Neural progenitor cell (in vitro differentiated cells): ENCODE data around the gene DLGAP5. TPM values are rescaled to one million over a fixed set of nuclear protein-coding genes. Genes with fewer than 3 reads are reported as not detected.

ENCODE experiments used
- DNase-seq: peaks from one replicate; pipeline ENCODE4 v3.0.0-alpha.2; 2016; ENCODE audit warnings: low spot score
- H2AFZ ChIP-seq: fragments of 200-600 bp; sonication (generic); replicated peaks from 2 replicates; pipeline ENCODE4 v1.6.1; 2016; ENCODE audit warnings: antibody characterized with exemption
- H3F3A ChIP-seq: fragments of 200-600 bp; sonication (generic); 2 replicates; pipeline ENCODE4 v1.6.1; 2016; ENCODE audit warnings: antibody characterized with exemption, low read depth
- H3K27ac ChIP-seq: fragments of 200-600 bp; sonication (generic); 2 replicates; pipeline ENCODE4 v1.5.1; 2016; ENCODE audit warnings: mild to moderate bottlenecking
- H3K27me3 ChIP-seq: fragments of 200-600 bp; sonication (generic); 2 replicates; pipeline ENCODE4 v1.6.1; 2016; ENCODE audit warnings: mild to moderate bottlenecking, moderate library complexity
- H3K36me3 ChIP-seq: fragments of 200-600 bp; sonication (generic); 2 replicates; pipeline ENCODE4 v1.5.1; 2016
- H3K4me1 ChIP-seq: fragments of 200-600 bp; sonication (generic); 2 replicates; pipeline ENCODE4 v1.6.1; 2016; ENCODE audit warnings: mixed run types
- H3K4me2 ChIP-seq: fragments of 200-600 bp; sonication (generic); 2 replicates; pipeline ENCODE4 v1.6.1; 2016
- H3K4me3 ChIP-seq: fragments of 200-600 bp; sonication (generic); 2 replicates; pipeline ENCODE4 v1.5.1; 2016
- H3K79me2 ChIP-seq: fragments of 200-600 bp; sonication (generic); 2 replicates; pipeline ENCODE4 v1.6.1; 2016; ENCODE audit warnings: low read depth
- H3K9ac ChIP-seq: fragments of 200-600 bp; sonication (generic); 2 replicates; pipeline ENCODE4 v1.6.1; 2016
- H3K9me3 ChIP-seq: fragments of 200-600 bp; sonication (generic); 2 replicates; pipeline ENCODE4 v1.5.1; 2016; ENCODE audit warnings: low read depth
- H4K20me1 ChIP-seq: fragments of 200-600 bp; sonication (generic); 2 replicates; pipeline ENCODE4 v1.6.1; 2016; ENCODE audit warnings: low read depth
- H3K27ac Mint-ChIP-seq: 3 replicates; pipeline ENCODE4 v1.8.0; 2021; ENCODE audit warnings: mixed read lengths
- H3K27me3 Mint-ChIP-seq: 2 replicates; pipeline ENCODE4 v1.8.0; 2022; ENCODE audit warnings: low read depth, mild to moderate bottlenecking, inconsistent platforms, moderate library complexity, mixed read lengths; ENCODE audit not compliant: insufficient read depth
- H3K36me3 Mint-ChIP-seq: 3 replicates; pipeline ENCODE4 v1.8.0; 2021; ENCODE audit warnings: mixed read lengths
- H3K4me1 Mint-ChIP-seq: 3 replicates; pipeline ENCODE4 v1.8.0; 2021; ENCODE audit warnings: mixed read lengths
- H3K4me3 Mint-ChIP-seq: 3 replicates; pipeline ENCODE4 v1.8.0; 2021; ENCODE audit warnings: mild to moderate bottlenecking, moderate library complexity, mixed read lengths
- H3K9me3 Mint-ChIP-seq: 3 replicates; pipeline ENCODE4 v1.8.0; 2020; ENCODE audit warnings: mixed read lengths
- CTCF ChIP-seq: fragments of 200-600 bp; sonication (generic); IDR thresholded peaks from 2 replicates; pipeline ENCODE4 v1.5.1; 2017; ENCODE audit warnings: antibody characterized with exemption, mild to moderate bottlenecking
- EZH2 ChIP-seq: fragments of 200-600 bp; sonication (generic); IDR thresholded peaks from 2 replicates; pipeline ENCODE4 v1.6.1; 2017; ENCODE audit warnings: antibody characterized with exemption, mild to moderate bottlenecking, moderate library complexity
- EZH2phosphoT487 ChIP-seq: fragments of 200-600 bp; sonication (generic); IDR thresholded peaks from 2 replicates; pipeline ENCODE4 v1.6.1; 2017; ENCODE audit warnings: antibody characterized with exemption
- total RNA-seq: library from RNA; depleted of rRNA; stranded (reverse); fragments of >200 nt; gene quantifications from 2 replicates; pipeline ENCODE4 v1.2.3, GENCODE V29; 2015; ENCODE audit warnings: low replicate concordance

Gene DLGAP5
- total RNA-seq, 1 donor from 2014 or later = 313 TPM

- Histone ChIP-seq H3K4me1 (no peaks in the 10 kb centered on the region), H4K20me1 (no peaks in the 10 kb centered on the region), H3K4me2 (no peak overlapping the region), H3K27me3 (no peaks in the 10 kb centered on the region), H3K9me3 (no peaks in the 10 kb centered on the region), H3K4me3 (no peak overlapping the region), H3K9ac (no peak overlapping the region), H3F3A (peaks cover 11% of the 10 kb centered on the region), H3K36me3 (peaks cover 43% of the 10 kb centered on the region), H3K27ac (no peak overlapping the region), H2AFZ (no peak overlapping the region), H3K79me2 (no peaks in the 10 kb centered on the region)
- Mint-ChIP-seq H3K4me3 (no peak overlapping the region), H3K4me1 (no peaks in the 10 kb centered on the region), H3K36me3 (peaks cover 34% of the 10 kb centered on the region), H3K27me3 (peaks cover 4% of the 10 kb centered on the region), H3K9me3 (no peaks in the 10 kb centered on the region), H3K27ac (no peak overlapping the region)
- no peak for TF ChIP-seq EZH2phosphoT487
- TF ChIP-seq EZH2 = no peak
- TF ChIP-seq CTCF = no peak
- no peak for DNase-seq
Measured at GRCh38 chr14:55170526-55170925, 20.9 kb downstream of the DLGAP5 start.

- Mint-ChIP-seq H3K27me3 (no peaks in the 10 kb centered on the region), H3K4me3 (no peak overlapping the region), H3K36me3 (peaks cover 38% of the 10 kb centered on the region), H3K4me1 (no peaks in the 10 kb centered on the region), H3K9me3 (no peaks in the 10 kb centered on the region), H3K27ac (no peak overlapping the region)
- Histone ChIP-seq H4K20me1 (no peaks in the 10 kb centered on the region), H3K4me3 (no peak overlapping the region), H3K9me3 (no peaks in the 10 kb centered on the region), H3K4me2 (no peak overlapping the region), H3K36me3 (peaks cover 59% of the 10 kb centered on the region), H3F3A (peaks cover 7% of the 10 kb centered on the region), H3K4me1 (no peaks in the 10 kb centered on the region), H2AFZ (no peak overlapping the region), H3K9ac (no peak overlapping the region), H3K79me2 (no peaks in the 10 kb centered on the region), H3K27ac (no peak overlapping the region), H3K27me3 (no peaks in the 10 kb centered on the region)
- DNase-seq = no peak
- no peak for TF ChIP-seq EZH2
- TF ChIP-seq CTCF = peak; percentile 38
Measured at GRCh38 chr14:55160989-55161388, 30.4 kb downstream of the DLGAP5 start.

GRCh38 chr14:55158412-55158811, 33.0 kb downstream of the DLGAP5 start:
- no peak for DNase-seq
- Histone ChIP-seq H3K9me3 (no peaks in the 10 kb centered on the region), H3K4me1 (no peaks in the 10 kb centered on the region), H2AFZ (no peak overlapping the region), H3K79me2 (no peaks in the 10 kb centered on the region), H3F3A (peaks cover 5% of the 10 kb centered on the region), H3K9ac (no peak overlapping the region), H3K4me3 (no peak overlapping the region), H3K4me2 (no peak overlapping the region), H3K36me3 (peaks cover 47% of the 10 kb centered on the region), H3K27me3 (no peaks in the 10 kb centered on the region), H3K27ac (peak overlapping the region; percentile 3), H4K20me1 (no peaks in the 10 kb centered on the region)
- peaks cover 35% of the 10 kb centered on the region for H3K36me3 Mint-ChIP-seq
- no peaks in the 10 kb centered on the region for H3K27me3 Mint-ChIP-seq
- H3K4me1 Mint-ChIP-seq = no peaks in the 10 kb centered on the region
- H3K4me3 Mint-ChIP-seq = no peak overlapping the region
- no peak overlapping the region for H3K27ac Mint-ChIP-seq
- no peaks in the 10 kb centered on the region for H3K9me3 Mint-ChIP-seq
- no peak for TF ChIP-seq CTCF
- TF ChIP-seq EZH2phosphoT487 = no peak
- TF ChIP-seq EZH2 = no peak

- TF ChIP-seq EZH2 = no peak
- no peak for TF ChIP-seq CTCF
- no peak for TF ChIP-seq EZH2phosphoT487
- Mint-ChIP-seq H3K9me3 (no peaks in the 10 kb centered on the region), H3K27me3 (no peaks in the 10 kb centered on the region), H3K4me3 (no peak overlapping the region), H3K27ac (no peak overlapping the region), H3K36me3 (peaks cover 32% of the 10 kb centered on the region), H3K4me1 (no peaks in the 10 kb centered on the region)
- DNase-seq = no peak
- no peaks in the 10 kb centered on the region for H3K27me3 ChIP-seq
- H3K4me1 ChIP-seq = no peaks in the 10 kb centered on the region
- no peak overlapping the region for H2AFZ ChIP-seq
- no peaks in the 10 kb centered on the region for H3K9me3 ChIP-seq
- no peaks in the 10 kb centered on the region for H4K20me1 ChIP-seq
- no peak overlapping the region for H3K4me3 ChIP-seq
- H3K4me2 ChIP-seq = no peak overlapping the region
- peaks cover 3% of the 10 kb centered on the region for H3F3A ChIP-seq
- H3K9ac ChIP-seq = no peak overlapping the region
- H3K27ac ChIP-seq = no peak overlapping the region
- no peaks in the 10 kb centered on the region for H3K79me2 ChIP-seq
- peaks cover 45% of the 10 kb centered on the region for H3K36me3 ChIP-seq
Measured at GRCh38 chr14:55157080-55157479, 34.3 kb downstream of the DLGAP5 start.
